Activated CD8-positive, alpha-beta T cell treated with anti-CD3 and anti-CD28 coated beads, Interleukin-2, amount 10 ng/mL, durations not matched to agents 7 days and 5 days (primary cell): ENCODE results near the gene STAT6. TPM values are rescaled to one million over a fixed set of nuclear protein-coding genes. Genes with fewer than 3 reads are reported as not detected.

ENCODE experiments used
- ATAC-seq: fragments of 150-1000 bp; cut with Tn5 transposase; one replicate; pipeline ENCODE4 v1.10.0; 2021; ENCODE audit warnings: moderate library complexity
- CTCF ChIA-PET: fragments of 350-600 bp; sonication (Branson Sonifier 250); formaldehyde crosslinking; loops from one replicate; lab custom pipeline; 2021; ENCODE audit warnings: antibody characterized with exemption; lab: Charles Lee
- POLR2A ChIA-PET: fragments of 350-600 bp; sonication (Branson Sonifier 250); formaldehyde crosslinking; loops from one replicate; lab custom pipeline; 2021; ENCODE audit warnings: antibody characterized with exemption; lab: Charles Lee
- DNase-seq: peaks from one replicate; pipeline ENCODE4 v3.0.0-alpha.2; 2020
- H3K27ac Mint-ChIP-seq: one replicate; pipeline ENCODE4 v1.8.0; 2021; ENCODE audit warnings: mild to moderate bottlenecking, mixed read lengths
- H3K27me3 Mint-ChIP-seq: one replicate; pipeline ENCODE4 v1.8.0; 2021; ENCODE audit warnings: low read depth, mixed read lengths
- H3K36me3 Mint-ChIP-seq: one replicate; pipeline ENCODE4 v1.8.0; 2021; ENCODE audit warnings: low read depth, mixed read lengths
- H3K4me1 Mint-ChIP-seq: one replicate; pipeline ENCODE4 v1.8.0; 2021; ENCODE audit warnings: low read depth, mixed read lengths
- H3K4me3 Mint-ChIP-seq: one replicate; pipeline ENCODE4 v1.8.0; 2021; ENCODE audit warnings: mild to moderate bottlenecking, mixed read lengths
- H3K9me3 Mint-ChIP-seq: one replicate; pipeline ENCODE4 v1.8.0; 2022; ENCODE audit warnings: mixed read lengths; ENCODE audit not compliant: insufficient read depth
- total RNA-seq, 2 experiments: library from RNA; stranded (reverse); gene quantifications; one replicate each; pipeline ENCODE4 v1.2.3, GENCODE V29; 2021

The STAT6 gene
- total RNA-seq, 2 experiments from 2014 or later, result 189 TPM

- H3K27me3 Mint-ChIP-seq, result no peaks in the 10 kb centered on the region
- DNase-seq (no peak), ATAC-seq (no peak)
- H3K4me3 Mint-ChIP-seq, result no peak overlapping the region
- H3K27ac Mint-ChIP-seq, result peak overlapping the region; percentile 64
- H3K9me3 Mint-ChIP-seq, result no peaks in the 10 kb centered on the region
- peaks cover 68% of the 10 kb centered on the region for H3K36me3 Mint-ChIP-seq
- POLR2A ChIA-PET, result interaction anchor here (0.6 to 7.1 kb wide), 4 partner anchors 7 to 758 kb away, joined by 3 to 77 read pairs (median 4); no protein-coding TSS in a partner anchor
- peaks cover 71% of the 10 kb centered on the region for H3K4me1 Mint-ChIP-seq
- CTCF ChIA-PET, result interaction anchor here (0.9 to 11.4 kb wide), 3 partner anchors 11 to 77 kb away, joined by 3 to 233 read pairs (median 4); partner anchors contain the start of gene NAB2
These were observed 5.0 kb downstream of the STAT6 start for GRCh38 chr12:57106021-57106708.

GRCh38 chr12:57105011-57105753 is 6.0 kb downstream of the STAT6 start:
- no peak for ATAC-seq
- H3K27me3 Mint-ChIP-seq, result no peaks in the 10 kb centered on the region
- DNase-seq, result no peak
- CTCF ChIA-PET, result interaction anchor here (11.4 kb wide), 1 partner anchor 10 kb away, joined by 233 read pairs; the partner anchor contains the start of gene NAB2
- H3K36me3 Mint-ChIP-seq, result peaks cover 69% of the 10 kb centered on the region
- peaks cover 71% of the 10 kb centered on the region for H3K4me1 Mint-ChIP-seq
- POLR2A ChIA-PET, result interaction anchor here (0.6 kb wide), 1 partner anchor 93 kb away, joined by 3 read pairs; no protein-coding TSS in a partner anchor
- H3K4me3 Mint-ChIP-seq, result no peak overlapping the region
- no peaks in the 10 kb centered on the region for H3K9me3 Mint-ChIP-seq
- peak overlapping the region; percentile 49 for H3K27ac Mint-ChIP-seq

GRCh38 chr12:57104292-57104910 is 6.8 kb downstream of the STAT6 start:
- Mint-ChIP-seq H3K27me3 (no peaks in the 10 kb centered on the region), H3K4me3 (no peak overlapping the region), H3K9me3 (no peaks in the 10 kb centered on the region), H3K36me3 (peaks cover 71% of the 10 kb centered on the region), H3K4me1 (peaks cover 66% of the 10 kb centered on the region), H3K27ac (no peak overlapping the region)
- ChIA-PET CTCF (interaction anchor here (1.3 to 18.4 kb wide), 4 partner anchors 3 to 35 kb away, joined by 3 to 233 read pairs (median 119); partner anchors contain the start of genes NAB2 and STAT6), POLR2A (interaction anchor here (0.9 to 2.1 kb wide), 3 partner anchors 10 to 25 kb away, joined by 3 to 5 read pairs (median 5); partner anchors contain the start of gene NEMP1)
- ATAC-seq (no peak), DNase-seq (no peak)

GRCh38 chr12:57103856-57104255 is 7.3 kb downstream of the STAT6 start:
- no peak for DNase-seq
- Mint-ChIP-seq H3K27me3 (no peaks in the 10 kb centered on the region), H3K36me3 (peaks cover 76% of the 10 kb centered on the region), H3K9me3 (no peaks in the 10 kb centered on the region), H3K27ac (peak overlapping the region; percentile 6), H3K4me1 (peaks cover 69% of the 10 kb centered on the region), H3K4me3 (no peak overlapping the region)
- POLR2A ChIA-PET, result interaction anchor here (0.9 to 2.1 kb wide), 3 partner anchors 10 to 25 kb away, joined by 3 to 5 read pairs (median 5); partner anchors contain the start of gene NEMP1
- ATAC-seq, result no peak
- CTCF ChIA-PET, result interaction anchor here (1.0 to 18.4 kb wide), 5 partner anchors 3 to 35 kb away, joined by 3 to 233 read pairs (median 5); partner anchors contain the start of genes NAB2 and STAT6

- H3K4me1 Mint-ChIP-seq, result peaks cover 55% of the 10 kb centered on the region
- CTCF ChIA-PET, result interaction anchor here (1.2 to 18.4 kb wide), 5 partner anchors 5 to 33 kb away, joined by 3 to 233 read pairs (median 9); partner anchors contain the start of genes NAB2 and STAT6
These were observed 9.1 kb downstream of the STAT6 start for GRCh38 chr12:57101892-57102695.

GRCh38 chr12:57099766-57100165 is 11.4 kb downstream of the STAT6 start:
- peak overlapping the region; percentile 71 for H3K27ac Mint-ChIP-seq
- no peak overlapping the region for H3K4me3 Mint-ChIP-seq
- ATAC-seq (no peak), DNase-seq (no peak)
- H3K36me3 Mint-ChIP-seq, result peaks cover 63% of the 10 kb centered on the region
- no peaks in the 10 kb centered on the region for H3K9me3 Mint-ChIP-seq
- H3K27me3 Mint-ChIP-seq, result no peaks in the 10 kb centered on the region
- ChIA-PET POLR2A (interaction anchor here (1.4 to 8.0 kb wide), 4 partner anchors 8 to 94 kb away, joined by 3 to 77 read pairs (median 12); partner anchors contain the start of genes NEMP1 and STAT6), CTCF (interaction anchor here (0.9 to 18.4 kb wide), 3 partner anchors 7 to 99 kb away, joined by 4 to 233 read pairs (median 4); partner anchors contain the start of gene STAT6)
- H3K4me1 Mint-ChIP-seq, result peaks cover 47% of the 10 kb centered on the region

More at GRCh38 chr12:57101892-57102695, 9.1 kb downstream of the STAT6 start:
- Mint-ChIP-seq H3K4me3 (no peak overlapping the region), H3K9me3 (no peaks in the 10 kb centered on the region), H3K27ac (peak overlapping the region; percentile 82), H3K27me3 (no peaks in the 10 kb centered on the region), H3K36me3 (peaks cover 68% of the 10 kb centered on the region)
- POLR2A ChIA-PET, result interaction anchor here (1.0 to 8.0 kb wide), 3 partner anchors 7 to 55 kb away, joined by 3 to 77 read pairs (median 17); partner anchors contain the start of genes NEMP1 and STAT6
- peak; percentile 23 for ATAC-seq
- no peak for DNase-seq

- H3K4me1 Mint-ChIP-seq, result peaks cover 47% of the 10 kb centered on the region
- H3K4me3 Mint-ChIP-seq, result no peak overlapping the region
- no peak for ATAC-seq
- peaks cover 63% of the 10 kb centered on the region for H3K36me3 Mint-ChIP-seq
- peak overlapping the region; percentile 51 for H3K27ac Mint-ChIP-seq
- POLR2A ChIA-PET, result interaction anchor here (1.4 to 8.0 kb wide), 4 partner anchors 7 to 94 kb away, joined by 3 to 77 read pairs (median 12); partner anchors contain the start of genes NEMP1 and STAT6
- H3K9me3 Mint-ChIP-seq, result no peaks in the 10 kb centered on the region
- no peaks in the 10 kb centered on the region for H3K27me3 Mint-ChIP-seq
- CTCF ChIA-PET, result interaction anchor here (0.9 to 18.4 kb wide), 3 partner anchors 8 to 98 kb away, joined by 4 to 233 read pairs (median 4); partner anchors contain the start of gene STAT6
- DNase-seq, result no peak
These were observed 12.0 kb downstream of the STAT6 start for GRCh38 chr12:57099047-57099714.

- ATAC-seq (no peak), DNase-seq (no peak)
- no peaks in the 10 kb centered on the region for H3K9me3 Mint-ChIP-seq
- CTCF ChIA-PET, result interaction anchor here (0.9 to 18.4 kb wide), 5 partner anchors 9 to 97 kb away, joined by 3 to 233 read pairs (median 4); partner anchors contain the start of gene STAT6
- peaks cover 47% of the 10 kb centered on the region for H3K4me1 Mint-ChIP-seq
- H3K27me3 Mint-ChIP-seq, result no peaks in the 10 kb centered on the region
- H3K4me3 Mint-ChIP-seq, result no peak overlapping the region
- H3K27ac Mint-ChIP-seq, result peak overlapping the region; percentile 51
- POLR2A ChIA-PET, result interaction anchor here (3.7 to 8.0 kb wide), 2 partner anchors 11 to 20 kb away, joined by 17 to 77 read pairs; partner anchors contain the start of genes NEMP1 and STAT6
- H3K36me3 Mint-ChIP-seq, result peaks cover 60% of the 10 kb centered on the region
These were observed 12.6 kb downstream of the STAT6 start for GRCh38 chr12:57098546-57098945.

GRCh38 chr12:57097554-57097835 is 13.7 kb downstream of the STAT6 start:
- Mint-ChIP-seq H3K4me3 (no peak overlapping the region), H3K4me1 (peaks cover 51% of the 10 kb centered on the region), H3K9me3 (no peaks in the 10 kb centered on the region), H3K36me3 (peaks cover 67% of the 10 kb centered on the region), H3K27ac (no peak overlapping the region), H3K27me3 (no peaks in the 10 kb centered on the region)
- no peak for DNase-seq
- ATAC-seq, result no peak
- POLR2A ChIA-PET, result interaction anchor here (1.3 to 8.0 kb wide), 2 partner anchors 12 to 19 kb away, joined by 4 to 77 read pairs; partner anchors contain the start of genes NEMP1 and STAT6
- CTCF ChIA-PET, result interaction anchor here (1.0 to 18.4 kb wide), 3 partner anchors 10 to 96 kb away, joined by 3 to 233 read pairs (median 190); partner anchors contain the start of gene STAT6
